ENCODE measurements around the gene SCN4B.
A peak's percentile ranks its signal among the peaks of the same experiment; 100 is the strongest.

Gene SCN4B

DNA sequence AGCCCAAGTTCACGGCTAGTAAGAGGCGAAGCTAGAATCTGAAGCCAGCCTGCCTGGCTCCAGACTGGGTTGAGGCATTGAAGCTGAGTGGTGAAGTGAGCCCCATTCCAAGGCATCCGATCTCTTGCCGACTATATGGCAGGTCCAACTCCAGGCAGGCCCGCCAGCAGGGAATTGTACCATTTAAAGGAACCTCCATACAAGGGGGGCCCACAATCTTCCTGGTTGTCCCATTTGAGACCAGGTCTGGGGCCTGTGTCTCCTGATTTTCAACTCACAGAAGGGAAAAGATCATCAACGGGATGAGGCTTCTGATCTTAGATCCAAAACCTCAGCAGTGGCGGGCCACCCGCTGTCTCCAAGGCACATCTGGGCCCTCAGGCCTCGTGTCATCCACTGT, 19.7 kb upstream of the SCN4B start:
- no peak for DNase-seq

DNA sequence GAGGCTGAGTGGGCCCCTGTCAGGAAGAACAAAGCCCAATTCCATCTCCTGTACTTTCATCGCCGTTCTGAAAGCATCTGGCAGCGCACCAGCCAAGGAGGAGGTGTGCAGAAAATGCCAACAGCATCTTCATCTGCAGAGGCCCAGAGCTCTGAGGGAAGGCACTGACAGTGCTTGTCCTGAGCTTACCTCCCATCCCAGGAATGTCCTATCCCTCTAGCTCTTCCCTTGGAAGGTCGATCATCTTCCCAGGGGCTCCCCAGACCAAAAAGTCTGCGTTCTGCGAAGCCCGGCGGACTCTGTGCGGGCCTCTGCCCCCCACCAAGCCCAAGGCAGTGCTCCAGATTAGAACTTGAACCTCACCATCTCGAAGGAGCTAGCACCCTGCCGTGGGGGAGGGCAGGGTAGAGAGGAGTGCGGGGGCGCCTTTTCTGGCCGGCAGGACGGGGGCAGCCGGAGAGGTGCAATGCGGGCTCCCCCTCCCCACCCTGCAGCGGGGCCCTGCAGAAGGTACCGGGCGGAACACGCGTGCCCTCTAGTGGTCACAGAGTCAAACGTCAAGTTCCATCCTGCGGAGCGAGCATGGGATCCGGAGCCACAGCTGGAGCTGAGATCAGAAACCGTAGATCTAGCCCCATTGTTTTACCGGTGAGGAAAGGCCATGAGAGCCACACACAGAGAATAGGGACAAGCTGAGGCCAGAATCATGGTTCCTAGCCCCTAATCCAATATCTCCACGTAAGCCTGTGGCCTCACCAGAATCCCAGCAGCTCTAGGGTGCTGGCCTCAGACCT, 18.8 kb upstream of the SCN4B start:
- peak; percentile 30 for DNase-seq

DNA sequence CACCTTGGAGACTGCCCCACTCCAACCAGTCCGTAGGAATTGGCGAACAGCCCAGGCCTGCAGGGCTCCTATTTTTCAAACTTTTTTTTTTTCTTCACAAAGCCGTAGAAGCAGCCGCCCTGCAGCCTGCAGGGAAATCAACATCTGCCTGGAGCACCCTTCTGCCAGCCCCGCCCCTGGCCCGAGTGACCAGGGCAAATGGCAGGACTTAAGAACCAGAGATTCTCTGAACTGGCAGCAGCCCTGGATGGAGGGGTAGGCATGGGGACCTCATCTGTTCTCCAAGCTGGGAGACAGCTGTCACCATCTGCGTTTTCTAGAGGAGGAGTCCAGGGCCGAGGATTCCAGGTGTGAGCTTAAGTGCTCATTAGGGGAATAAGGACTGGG, 18.3 kb upstream of the SCN4B start:
- DNase-seq = no peak

DNA sequence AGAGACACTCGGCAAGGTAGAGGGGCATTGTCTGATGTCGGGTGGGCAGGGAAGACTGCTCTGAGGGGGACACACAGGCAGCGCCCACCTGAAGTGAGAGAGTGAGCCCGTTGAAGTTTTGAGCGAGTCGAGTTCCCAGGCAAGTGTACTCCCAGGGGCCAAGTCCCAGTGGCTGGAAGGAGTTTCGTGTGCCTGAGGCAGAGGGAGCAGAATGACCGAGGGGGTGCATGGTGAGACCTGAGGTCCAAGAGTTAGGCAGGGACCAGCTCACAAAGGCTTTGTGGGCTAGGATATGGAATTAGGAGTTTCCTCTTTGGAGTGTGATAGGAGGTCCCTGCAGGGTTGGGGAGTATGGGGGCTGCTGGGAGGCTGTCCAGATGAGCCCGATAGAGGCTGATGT, 17.6 kb upstream of the SCN4B start:
- no peak for DNase-seq

DNA sequence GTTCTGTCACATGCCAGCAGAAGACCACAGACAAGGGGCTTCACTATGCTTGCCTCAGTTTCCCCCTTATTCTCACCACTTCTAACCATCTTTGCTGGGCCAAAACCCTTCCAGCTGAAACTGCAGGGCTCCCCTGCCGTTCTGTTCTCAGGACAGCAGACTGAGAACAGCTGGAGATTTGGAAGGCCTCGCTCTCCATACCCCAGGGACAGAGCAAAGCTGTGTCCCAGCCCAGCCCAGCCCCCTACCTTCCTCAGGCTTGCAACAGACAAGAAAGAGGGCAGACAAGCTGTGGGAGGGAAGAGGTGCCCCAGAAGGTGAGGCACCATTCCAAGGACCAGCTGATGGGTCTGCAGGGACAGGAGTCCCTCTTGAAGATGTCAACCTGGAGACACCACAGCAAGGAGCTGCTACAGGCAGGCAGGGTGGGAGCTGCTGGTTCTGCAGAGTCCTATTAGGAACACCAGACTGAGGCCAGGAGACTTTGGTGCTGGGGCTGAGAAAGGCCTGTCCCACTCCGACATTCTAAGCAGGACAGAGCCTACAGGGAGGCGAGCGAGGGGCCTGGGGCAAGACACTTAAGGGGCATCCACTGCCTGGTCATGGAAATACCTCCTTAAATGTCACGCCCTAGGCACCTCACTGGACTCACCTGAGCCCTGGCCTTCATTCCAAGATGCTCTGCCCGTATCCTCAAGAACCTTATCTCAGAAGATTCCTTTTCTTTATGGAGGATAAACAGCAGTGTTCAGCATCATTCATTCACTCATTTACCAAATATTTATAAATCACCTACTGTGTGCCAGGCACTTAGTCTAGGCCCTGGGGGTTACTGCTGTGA, 16.9 kb upstream of the SCN4B start:
- no peak for DNase-seq

DNA sequence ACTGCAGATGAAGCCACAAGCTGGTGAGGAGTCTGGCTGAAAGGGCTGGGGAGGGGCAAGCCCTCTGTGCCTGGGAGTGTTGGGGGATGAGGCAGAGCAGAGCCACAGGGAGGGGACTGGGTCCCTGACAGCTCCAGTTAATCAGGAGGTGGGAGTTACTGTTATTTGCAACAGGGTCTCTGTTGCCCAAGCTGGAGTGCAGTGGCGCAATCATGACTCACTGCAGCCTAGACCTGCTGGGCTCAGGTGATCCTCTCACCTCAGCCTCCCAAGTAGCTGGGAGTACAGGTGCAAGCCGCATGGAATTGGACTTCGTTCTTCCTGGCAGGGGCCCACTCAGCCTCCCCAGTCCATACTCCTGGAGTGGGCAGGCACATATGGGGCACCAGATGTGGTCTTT, 16.1 kb upstream of the SCN4B start:
- no peak for DNase-seq

DNA sequence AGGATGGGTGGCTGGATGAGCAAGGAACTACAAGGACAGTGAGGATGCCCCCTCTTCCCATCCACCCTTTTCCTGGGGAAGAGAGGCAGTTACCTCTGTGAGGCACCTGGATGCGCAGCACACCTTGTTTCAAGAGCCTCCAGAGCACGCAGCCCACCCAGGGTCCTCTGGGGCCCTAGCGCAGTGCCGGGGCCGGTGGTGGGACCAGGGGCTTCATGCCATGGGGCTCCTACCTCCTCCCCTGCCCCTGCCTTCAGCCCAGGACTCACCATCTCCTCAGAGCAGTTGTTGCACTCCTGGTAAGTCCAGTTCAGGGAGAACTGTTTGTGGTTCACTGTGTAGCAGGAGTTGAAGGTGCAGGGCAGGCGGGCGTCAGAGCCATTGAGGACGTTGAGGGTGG, 15.7 kb upstream of the SCN4B start:
- no peak for DNase-seq

DNA sequence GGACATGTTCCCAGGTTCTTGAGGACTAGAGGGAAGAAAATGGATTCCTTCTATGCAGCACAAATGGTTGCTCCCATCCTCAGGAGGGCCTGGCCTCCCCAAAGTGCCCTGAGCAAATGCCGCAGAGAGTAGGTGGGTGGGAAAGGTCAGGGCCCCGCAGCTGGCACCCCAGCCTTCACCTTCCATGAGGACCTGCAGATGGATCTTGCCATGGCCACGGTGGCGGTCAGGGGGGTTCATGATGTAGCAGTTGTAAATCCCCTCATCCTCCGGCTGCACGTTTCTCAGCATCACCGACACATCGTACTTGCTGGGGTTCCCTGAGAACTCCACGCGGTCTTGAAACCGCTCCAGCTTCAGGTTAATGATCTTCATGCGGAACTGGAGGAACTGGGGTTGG, 15.3 kb upstream of the SCN4B start:
- DNase-seq = no peak

DNA sequence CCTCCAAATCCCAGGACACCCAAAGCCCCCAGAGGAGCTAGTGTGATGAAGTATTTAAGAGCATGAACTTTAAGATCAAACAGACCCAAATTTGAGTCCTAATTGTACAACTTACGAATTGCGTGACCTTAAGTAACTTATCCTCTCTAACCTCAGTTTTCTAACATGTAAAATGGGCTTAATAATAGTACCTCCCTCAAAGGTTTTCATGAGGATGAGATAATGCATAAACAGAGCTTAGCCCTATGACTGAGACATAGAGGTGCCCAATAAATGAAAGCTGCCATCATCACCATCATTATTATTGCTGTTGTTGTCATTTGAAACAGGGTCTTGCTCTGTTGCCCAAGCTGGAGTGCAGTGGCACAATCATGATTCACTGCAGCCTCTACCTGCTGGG, 14.6 kb upstream of the SCN4B start:
- DNase-seq = no peak

DNA sequence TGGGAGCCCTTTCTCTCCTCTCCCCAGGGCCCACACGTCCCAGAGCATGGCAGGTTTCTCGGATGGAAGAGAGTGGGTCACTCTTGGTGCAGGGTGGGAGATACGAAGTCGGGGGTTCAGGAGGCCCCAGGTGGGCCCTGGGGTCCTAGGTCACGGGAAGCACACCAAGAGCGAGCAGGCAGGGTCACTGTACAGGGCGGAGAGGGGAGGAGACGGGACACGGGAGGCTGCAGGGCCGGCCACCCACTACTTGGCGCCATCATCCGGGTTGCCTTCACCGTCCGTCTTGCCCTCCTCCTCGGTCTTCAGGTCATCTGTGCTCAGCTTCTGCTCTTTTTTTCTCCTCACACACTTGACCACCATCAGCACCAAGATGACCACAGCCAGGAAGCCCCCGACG, 14.0 kb upstream of the SCN4B start:
- no peak for DNase-seq

DNA sequence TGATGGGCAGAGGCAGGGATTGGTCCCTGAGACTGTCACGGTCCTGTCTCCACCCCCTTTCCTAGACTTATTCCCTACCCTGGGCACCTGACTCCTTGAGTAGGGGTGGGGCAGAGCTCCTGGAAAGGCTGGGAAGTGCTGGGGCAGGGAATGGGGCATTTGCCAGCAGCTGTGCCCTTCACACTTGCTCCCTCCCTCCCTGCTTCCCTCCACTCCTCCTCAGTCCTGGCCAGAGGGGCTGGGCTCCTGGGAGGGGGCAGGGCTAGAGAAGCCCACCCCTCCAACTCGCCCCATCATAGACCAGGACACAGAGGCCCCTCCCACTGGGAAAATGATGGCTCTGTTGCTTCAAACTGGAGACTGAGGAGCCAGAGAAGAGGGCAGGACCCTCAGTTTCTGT, 12.3 kb upstream of the SCN4B start:
- DNase-seq = no peak

DNA sequence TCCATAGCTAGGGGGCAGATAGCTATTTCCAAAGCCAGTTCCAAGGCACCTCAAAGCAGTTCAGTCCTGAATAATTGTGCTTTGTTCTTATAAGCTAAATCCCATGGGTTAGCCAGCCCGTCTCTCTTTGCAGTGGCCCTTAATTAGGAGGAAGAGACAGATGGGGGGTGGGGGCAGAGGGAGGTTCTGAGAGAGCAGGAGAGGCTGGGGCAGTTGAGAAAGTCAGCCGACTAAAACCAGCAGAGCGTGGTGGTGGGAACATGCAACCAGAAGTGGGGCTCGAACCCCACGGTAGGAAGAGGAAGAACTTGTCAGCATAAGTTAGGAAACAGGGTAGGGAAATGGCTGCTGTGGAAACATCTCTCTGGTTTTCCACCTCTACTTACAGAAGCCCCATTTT, 10.9 kb upstream of the SCN4B start:
- no peak for DNase-seq

DNA sequence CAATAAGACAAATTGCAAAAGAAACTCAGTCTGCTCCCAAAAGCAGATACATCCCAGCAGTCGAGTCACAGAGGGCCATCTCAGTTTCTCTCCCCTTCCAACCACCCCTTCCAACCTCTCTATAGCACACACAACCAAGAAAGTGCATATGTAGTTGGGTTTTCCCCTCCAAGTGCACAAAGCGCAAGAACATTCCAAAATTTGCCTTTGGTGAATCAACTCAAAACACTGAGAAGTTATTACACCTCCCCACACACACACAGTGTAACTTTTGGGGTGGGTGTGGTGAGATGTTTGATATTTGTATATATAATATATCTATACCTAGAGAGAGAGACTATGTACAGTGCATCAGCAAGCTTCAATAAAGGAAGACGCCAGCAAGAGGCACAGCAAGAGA, 10.2 kb upstream of the SCN4B start:
- no peak for DNase-seq

DNA sequence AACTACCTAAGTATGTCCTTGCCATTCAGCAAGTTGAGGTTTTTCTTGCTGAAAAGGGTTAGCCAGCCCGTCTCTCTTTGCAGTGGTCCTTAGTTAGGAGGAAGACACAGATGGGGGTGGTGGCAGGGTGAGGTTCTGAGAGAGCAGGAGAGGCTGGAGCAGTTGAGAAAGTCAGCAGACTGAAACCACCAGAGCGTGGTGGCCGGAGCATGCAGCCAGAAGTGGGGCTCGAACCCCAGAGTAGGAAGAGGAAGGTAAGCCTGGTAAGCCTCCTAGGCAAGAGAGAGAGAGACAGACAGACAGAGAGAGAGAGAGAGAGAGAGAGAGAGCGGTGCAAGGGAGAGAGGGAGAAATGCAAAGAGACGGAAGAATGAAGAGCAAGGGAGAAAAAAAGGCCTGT, 9.2 kb upstream of the SCN4B start:
- no peak for DNase-seq

DNA sequence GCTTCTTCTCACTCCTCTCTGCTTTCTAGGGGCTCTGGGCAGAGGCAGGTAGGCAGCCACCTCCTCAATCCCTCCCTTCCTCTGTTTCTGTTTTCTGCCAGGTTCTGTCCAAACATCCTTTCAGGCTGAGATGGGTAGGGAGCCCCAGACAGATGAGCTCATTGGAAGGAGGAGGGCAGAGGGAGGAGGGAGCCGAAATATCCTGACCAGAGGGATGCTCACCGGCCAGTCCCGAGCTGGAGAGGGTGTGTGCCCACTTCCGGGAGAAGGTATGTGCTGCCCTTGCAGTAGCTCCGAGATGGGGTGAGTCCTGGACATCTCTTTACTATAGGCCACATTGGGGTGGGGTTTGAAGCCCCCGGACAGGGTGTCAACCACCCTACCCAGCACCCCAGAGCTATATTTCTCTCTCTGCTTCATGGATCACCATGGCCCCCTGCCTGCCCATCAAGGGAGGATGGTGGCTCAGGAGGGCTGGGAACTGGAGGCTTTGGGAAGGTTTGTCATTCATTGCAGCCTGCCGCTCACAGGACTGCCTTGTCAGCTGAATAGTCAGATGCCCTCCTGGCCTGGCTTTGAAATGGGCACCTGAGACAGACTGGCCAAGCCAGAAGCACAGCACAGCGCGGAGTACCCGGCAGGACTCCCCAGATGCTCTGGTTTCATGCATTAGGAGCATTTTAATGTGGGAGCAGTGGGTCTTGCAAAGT, 4.7 kb upstream of the SCN4B start:
- no peak for DNase-seq

DNA sequence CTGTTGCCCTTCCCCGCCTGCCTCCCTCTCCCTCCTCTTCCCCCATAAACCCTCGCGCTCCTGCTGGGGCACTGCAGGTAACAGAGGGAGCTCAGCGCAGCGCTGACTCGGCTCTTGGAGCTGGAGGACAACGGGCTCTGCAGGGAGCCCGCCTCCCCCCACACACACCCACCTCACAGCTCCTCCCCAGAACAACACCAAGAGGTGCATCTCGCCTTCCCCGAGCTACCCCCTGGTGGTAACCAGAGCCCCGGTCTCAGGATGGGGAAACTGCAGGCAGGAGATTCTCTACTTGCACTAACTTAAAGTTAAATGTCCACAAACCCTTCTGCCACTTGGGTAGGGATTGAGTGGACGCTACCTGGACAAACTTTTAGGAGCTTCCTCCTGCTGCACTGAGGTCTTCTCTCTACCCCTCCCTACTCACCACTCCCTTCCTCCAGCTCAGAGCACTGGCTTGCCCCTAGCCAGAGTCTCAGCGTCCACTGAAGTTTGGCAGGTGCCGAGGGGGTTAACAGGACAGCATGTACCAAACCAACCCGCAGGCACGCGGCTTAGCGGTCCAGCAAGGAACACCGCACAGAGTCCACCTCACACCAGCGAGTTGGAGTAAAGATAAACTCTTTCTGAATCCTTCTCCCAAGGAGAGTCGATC, 4.0 kb upstream of the SCN4B start:
- DNase-seq = no peak

DNA sequence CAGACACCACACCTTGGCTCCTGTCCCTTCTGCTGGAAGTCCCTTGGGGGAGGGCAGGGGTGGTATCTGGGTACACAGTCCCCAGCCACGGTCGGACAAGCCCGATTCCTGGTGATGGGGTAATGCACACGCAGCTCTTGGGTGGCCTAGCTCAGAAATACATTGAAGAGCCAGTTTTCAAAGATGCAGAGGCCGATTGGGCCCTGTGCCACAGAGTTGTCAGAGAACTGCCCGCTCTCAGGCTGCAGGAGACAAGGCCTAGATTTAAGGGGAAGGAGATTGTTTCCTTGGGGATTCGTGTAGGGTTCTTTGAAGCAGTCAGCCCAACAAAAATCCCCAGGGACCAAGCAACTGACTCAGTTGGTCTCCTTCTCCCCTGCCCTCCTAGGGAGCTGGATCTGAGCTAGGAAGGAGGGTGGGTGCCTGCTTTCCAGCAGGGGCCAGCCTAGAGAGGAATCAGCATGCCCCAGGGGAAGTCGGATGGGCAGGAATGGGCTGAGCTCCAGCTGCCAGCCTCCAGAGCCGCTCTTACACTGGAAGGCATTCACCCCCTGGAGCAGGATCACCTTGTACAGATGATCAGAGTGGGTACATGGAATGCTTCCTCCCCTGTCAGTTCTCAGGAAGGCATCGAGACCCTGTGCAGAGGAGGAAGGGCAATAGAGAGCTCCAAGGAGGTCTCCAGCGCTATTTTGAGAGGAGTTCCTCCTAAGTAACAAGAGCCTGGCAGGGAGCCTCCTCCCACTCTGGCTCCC, 3.3 kb upstream of the SCN4B start:
- no peak for DNase-seq

DNA sequence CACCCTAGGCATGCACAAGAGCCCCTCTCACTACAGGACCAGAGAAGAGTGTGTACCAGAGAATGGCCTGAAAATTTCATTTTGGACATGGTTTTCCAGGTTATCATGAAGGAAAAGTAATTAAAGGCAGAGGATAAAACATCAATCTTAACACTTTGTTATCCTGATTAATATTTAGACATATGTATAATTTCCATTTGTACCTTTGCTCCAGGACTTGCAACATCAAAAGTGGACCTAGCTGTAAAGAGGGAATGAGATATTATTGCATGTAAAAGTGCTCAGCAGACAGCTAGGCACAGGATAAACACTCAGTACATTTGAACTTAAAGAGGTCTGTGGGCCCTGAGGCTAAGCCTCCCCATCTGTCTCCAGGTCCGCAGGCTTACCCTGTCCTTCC, 2.0 kb upstream of the SCN4B start:
- no peak for DNase-seq

DNA sequence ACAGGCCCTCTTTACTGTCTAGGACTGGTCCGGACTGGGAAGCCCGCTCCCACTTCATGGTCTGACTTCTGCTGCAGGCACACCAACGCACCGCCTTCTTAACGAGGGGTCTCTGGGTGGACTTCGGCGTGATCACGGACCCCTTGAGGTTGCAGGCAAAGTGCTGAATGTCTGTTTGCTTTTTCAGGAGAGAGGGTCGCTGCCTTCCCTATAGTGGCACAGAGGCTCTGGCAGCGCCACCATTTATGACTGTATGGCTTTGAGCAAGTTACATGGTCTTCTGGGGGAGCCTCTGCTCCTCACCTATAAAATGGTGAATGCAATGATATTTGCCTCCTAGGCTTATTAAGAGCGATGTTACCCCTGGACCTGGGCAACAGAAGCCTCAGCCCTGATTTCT, 1.4 kb upstream of the SCN4B start:
- no peak for DNase-seq

DNA sequence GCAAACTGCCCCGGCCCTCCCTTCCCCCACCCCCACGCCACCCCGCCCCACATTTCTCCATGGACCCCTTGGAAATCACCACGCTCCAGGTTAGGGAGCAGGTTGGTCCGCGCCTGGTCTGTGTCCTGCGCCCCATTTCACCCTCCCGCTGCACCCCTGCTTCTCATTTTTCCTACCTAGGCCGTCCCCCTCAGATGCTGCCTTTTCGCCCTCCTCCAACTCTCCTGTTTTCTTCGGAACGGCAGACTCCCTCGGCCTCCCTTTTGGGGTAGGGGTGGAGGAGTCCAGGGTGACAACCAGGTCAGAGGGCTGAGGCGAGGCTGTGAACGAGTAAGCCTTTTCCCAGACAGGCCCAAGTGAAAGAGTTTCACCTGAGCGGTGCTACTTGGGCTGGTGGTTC, 893 bp upstream of the SCN4B start:
- no peak for DNase-seq

DNA sequence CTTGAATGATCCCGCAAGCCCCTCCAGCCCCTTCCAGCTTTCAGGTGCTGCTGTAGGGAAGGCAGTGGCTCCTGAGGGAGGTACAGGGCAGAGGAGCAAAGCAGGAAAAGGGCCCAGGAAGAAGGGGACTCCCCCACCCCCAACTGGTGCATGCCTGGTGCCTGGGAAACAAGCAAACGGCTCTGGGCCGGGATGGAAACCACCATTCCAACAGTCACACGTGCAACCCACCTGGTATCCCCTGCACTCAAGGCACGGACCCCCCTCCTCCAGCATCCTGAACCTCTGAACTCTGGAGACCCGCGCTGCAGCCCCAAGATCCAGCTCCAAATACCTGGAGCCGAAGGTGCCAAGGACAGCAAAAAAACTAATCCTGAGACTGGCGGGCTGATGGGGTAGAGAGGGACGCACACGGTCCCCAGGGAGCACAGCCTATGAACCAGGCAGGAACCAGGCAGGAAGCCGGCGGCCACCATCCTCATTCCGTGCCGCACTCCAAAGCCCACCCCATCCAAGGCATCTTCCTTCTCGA, 537 bp downstream of the SCN4B start:
- DNase-seq = no peak

DNA sequence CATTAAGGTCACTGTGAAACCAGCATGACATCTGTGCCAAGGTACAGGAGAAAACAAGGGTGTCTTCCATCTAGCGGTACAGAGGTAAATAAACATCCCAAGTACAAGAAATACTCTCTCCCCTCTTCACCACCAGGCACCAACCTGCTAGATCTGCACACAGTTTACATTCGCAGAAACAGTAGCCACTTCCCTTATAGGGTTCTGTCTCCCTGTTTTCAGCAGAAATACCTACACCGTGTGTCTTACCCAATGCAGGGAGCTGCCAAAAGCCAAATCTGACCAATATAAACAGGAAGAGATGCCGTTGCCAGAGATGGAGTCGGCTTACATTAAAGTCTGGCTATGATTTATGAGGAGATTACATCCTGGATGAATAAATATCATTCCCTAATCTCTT, 1.2 kb downstream of the SCN4B start:
- DNase-seq = no peak
